Measurements from ENCODE around the gene UHRF1. TPM values are rescaled to one million over a fixed set of nuclear protein-coding genes. Genes with fewer than 3 reads are reported as not detected.

Gene UHRF1
- polyA plus RNA-seq, 1 of the 3 experiments (the other 2 are of a cell fraction): 43.4 TPM

DNA sequence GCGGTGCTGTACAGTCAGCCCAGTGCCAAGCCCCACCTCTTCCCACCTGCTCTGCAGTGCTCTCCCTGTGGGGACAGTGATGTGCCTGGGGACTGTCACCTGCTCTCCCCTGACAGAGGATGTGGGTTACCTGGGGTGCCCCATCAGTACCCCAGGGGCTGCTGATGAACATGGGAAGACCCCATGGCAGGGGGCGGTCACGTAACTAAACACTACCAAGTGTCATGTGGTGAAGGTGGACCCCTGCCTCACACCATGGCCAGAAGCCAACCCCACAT is 72.3 kb downstream of the UHRF1 start:
- Histone ChIP-seq H3K4me3 (ENCODE audit: low read depth in 2 of 2, low read length in 1 of 2) (no peak overlapping the region), H3K79me2 (ENCODE audit: insufficient read depth) (peaks cover 98% of the 10 kb centered on the region), H3K36me3 (replicated peaks in 1 of 2; ENCODE audit: control insufficient read depth in 1 of 2, insufficient read depth in 2 of 2, low read length in 1 of 2) (no peaks in the 10 kb centered on the region), H3K4me1 (ENCODE audit: control insufficient read depth in 1 of 2, insufficient read depth in 2 of 2, low read depth in 1 of 2, low read length in 1 of 2) (peaks cover 24 to 45% of the 10 kb centered on the region in 2 experiments), H2AFZ (ENCODE audit: low read depth) (no peak overlapping the region), H3K27me3 (ENCODE audit: insufficient read depth) (no peaks in the 10 kb centered on the region), H3F3A (replicated peaks; ENCODE audit: insufficient read depth) (peaks cover 16% of the 10 kb centered on the region), H3K9ac (no peak overlapping the region), H3K9me2 (no peaks in the 10 kb centered on the region), H4K20me1 (ENCODE audit: insufficient read depth) (peaks cover 70% of the 10 kb centered on the region), H3K9me3 (no peaks in the 10 kb centered on the region), H3K27ac (ENCODE audit: low read depth in 2 of 2, low read length in 1 of 2) (no peak overlapping the region), H3K4me2 (no peak overlapping the region)
- DNase-seq: peak; percentile 24
- TF ChIP-seq, protein P1, sequence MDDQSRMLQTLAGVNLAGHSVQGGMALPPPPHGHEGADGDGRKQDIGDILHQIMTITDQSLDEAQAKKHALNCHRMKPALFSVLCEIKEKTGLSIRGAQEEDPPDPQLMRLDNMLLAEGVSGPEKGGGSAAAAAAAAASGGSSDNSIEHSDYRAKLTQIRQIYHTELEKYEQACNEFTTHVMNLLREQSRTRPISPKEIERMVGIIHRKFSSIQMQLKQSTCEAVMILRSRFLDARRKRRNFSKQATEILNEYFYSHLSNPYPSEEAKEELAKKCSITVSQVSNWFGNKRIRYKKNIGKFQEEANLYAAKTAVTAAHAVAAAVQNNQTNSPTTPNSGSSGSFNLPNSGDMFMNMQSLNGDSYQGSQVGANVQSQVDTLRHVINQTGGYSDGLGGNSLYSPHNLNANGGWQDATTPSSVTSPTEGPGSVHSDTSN (IDR thresholded peaks at IDR 0.05): no peak
- TF ChIP-seq MEF2A (IDR thresholded peaks at IDR 0.05; ENCODE audit: borderline replicate concordance, low read depth) (no peak), RFX5 (IDR thresholded peaks at IDR 0.05; ENCODE audit: low read length) (no peak), MXI1 (IDR thresholded peaks at IDR 0.05; ENCODE audit: low read depth, low read length) (no peak), NFIC (IDR thresholded peaks at IDR 0.05; ENCODE audit: borderline replicate concordance) (no peak), ELF1 (IDR thresholded peaks at IDR 0.05) (no peak)
- TF ChIP-seq, protein P2, sequence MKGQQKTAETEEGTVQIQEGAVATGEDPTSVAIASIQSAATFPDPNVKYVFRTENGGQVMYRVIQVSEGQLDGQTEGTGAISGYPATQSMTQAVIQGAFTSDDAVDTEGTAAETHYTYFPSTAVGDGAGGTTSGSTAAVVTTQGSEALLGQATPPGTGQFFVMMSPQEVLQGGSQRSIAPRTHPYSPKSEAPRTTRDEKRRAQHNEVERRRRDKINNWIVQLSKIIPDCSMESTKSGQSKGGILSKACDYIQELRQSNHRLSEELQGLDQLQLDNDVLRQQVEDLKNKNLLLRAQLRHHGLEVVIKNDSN (IDR thresholded peaks at IDR 0.05; ENCODE audit: borderline replicate concordance, low read depth): no peak
- WGBS (ENCODE audit: low lambda C conversion rate): 93% methylated on average over 3 of the region's 3 CpGs
- CTCF ChIA-PET: interaction anchor here (4.7 kb wide), 1 partner anchor 49 kb away, joined by 34 read pairs; no protein-coding TSS in a partner anchor
- POLR2A ChIA-PET: no interaction called here

DNA sequence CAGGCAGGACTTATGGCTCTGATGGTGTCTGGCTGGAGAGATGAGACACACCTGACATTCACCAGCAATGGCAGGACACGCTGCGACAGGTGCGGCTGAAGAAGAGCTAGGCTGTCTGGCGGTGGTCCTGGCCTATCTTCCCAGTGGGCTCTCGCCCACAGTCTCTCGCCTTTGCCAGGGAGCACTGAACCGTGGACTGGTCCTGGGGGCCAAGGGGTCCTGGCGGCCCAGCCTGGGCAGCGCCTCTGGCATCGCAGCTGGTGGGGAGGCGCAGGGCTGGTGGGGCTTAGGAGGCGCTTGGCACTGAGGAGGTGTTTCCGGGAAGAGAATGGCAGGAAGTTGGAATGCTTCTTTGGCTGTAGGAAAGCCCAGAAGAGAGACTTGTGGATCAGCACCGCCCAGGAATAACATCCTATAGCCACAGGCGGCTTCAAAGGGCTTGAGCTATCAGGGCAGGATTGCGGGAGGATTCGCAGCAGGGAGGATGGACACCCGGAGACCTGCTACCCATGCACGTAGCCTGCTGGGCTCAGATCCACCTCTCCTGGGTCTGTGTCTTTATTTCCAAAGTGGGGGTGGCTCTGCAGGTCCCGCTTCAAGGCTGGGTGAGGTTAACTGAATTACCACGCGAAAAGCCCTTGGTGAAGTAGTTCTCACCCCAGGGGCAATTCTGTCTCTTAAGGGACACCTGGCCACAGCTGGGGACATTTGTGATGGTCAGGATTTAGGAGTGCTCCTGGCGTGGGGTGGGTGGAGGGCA is 74.2 kb downstream of the UHRF1 start:
- H3K4me1 ChIP-seq (ENCODE audit: control insufficient read depth in 1 of 2, insufficient read depth in 2 of 2, low read depth in 1 of 2, low read length in 1 of 2): peaks cover 13 to 41% of the 10 kb centered on the region in 2 experiments; a peak in 2 of 4 replicates
- no peak overlapping the region for H3K4me2 ChIP-seq
- no peak overlapping the region for H3K9ac ChIP-seq
- no peaks in the 10 kb centered on the region for H3K9me3 ChIP-seq
- peaks cover 99% of the 10 kb centered on the region for H3K79me2 ChIP-seq (ENCODE audit: insufficient read depth)
- H3K9me2 ChIP-seq: no peaks in the 10 kb centered on the region
- ChIA-PET POLR2A (interaction anchor here (0.7 kb wide), 1 partner anchor 75 kb away, joined by 4 read pairs; no protein-coding TSS in a partner anchor), CTCF (interaction anchor here (0.6 to 1.1 kb wide), 3 partner anchors 9 to 48 kb away, joined by 3 read pairs; no protein-coding TSS in a partner anchor)
- peaks cover 2% of the 10 kb centered on the region for H3F3A ChIP-seq (replicated peaks; ENCODE audit: insufficient read depth)
- no peaks in the 10 kb centered on the region for H3K27me3 ChIP-seq (ENCODE audit: insufficient read depth)
- H3K4me3 ChIP-seq (ENCODE audit: low read depth in 2 of 2, low read length in 1 of 2): no peak overlapping the region
- H3K36me3 ChIP-seq (replicated peaks in 1 of 2; ENCODE audit: control insufficient read depth in 1 of 2, insufficient read depth in 2 of 2, low read length in 1 of 2): no peaks in the 10 kb centered on the region
- no peak overlapping the region for H3K27ac ChIP-seq (ENCODE audit: low read depth in 2 of 2, low read length in 1 of 2)
- H2AFZ ChIP-seq (ENCODE audit: low read depth): no peak overlapping the region
- 96% methylated on average over 9 of the region's 23 CpGs for WGBS (ENCODE audit: low lambda C conversion rate)
- no peak for DNase-seq
- H4K20me1 ChIP-seq (ENCODE audit: insufficient read depth): peaks cover 80% of the 10 kb centered on the region
- TF ChIP-seq, protein P3, sequence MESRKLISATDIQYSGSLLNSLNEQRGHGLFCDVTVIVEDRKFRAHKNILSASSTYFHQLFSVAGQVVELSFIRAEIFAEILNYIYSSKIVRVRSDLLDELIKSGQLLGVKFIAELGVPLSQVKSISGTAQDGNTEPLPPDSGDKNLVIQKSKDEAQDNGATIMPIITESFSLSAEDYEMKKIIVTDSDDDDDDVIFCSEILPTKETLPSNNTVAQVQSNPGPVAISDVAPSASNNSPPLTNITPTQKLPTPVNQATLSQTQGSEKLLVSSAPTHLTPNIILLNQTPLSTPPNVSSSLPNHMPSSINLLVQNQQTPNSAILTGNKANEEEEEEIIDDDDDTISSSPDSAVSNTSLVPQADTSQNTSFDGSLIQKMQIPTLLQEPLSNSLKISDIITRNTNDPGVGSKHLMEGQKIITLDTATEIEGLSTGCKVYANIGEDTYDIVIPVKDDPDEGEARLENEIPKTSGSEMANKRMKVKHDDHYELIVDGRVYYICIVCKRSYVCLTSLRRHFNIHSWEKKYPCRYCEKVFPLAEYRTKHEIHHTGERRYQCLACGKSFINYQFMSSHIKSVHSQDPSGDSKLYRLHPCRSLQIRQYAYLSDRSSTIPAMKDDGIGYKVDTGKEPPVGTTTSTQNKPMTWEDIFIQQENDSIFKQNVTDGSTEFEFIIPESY (IDR thresholded peaks at IDR 0.05; ENCODE audit: borderline replicate concordance, low read depth): no peak
- no peak for TF ChIP-seq YY1 (IDR thresholded peaks at IDR 0.05; ENCODE audit: low read depth)
- no peak for TF ChIP-seq FOSL2 (IDR thresholded peaks at IDR 0.05; ENCODE audit: borderline replicate concordance, low read depth)
- no peak for TF ChIP-seq RFX5 (IDR thresholded peaks at IDR 0.05; ENCODE audit: low read length)
- no peak for TF ChIP-seq MEF2A (IDR thresholded peaks at IDR 0.05; ENCODE audit: borderline replicate concordance, low read depth)
- TF ChIP-seq, protein P4, sequence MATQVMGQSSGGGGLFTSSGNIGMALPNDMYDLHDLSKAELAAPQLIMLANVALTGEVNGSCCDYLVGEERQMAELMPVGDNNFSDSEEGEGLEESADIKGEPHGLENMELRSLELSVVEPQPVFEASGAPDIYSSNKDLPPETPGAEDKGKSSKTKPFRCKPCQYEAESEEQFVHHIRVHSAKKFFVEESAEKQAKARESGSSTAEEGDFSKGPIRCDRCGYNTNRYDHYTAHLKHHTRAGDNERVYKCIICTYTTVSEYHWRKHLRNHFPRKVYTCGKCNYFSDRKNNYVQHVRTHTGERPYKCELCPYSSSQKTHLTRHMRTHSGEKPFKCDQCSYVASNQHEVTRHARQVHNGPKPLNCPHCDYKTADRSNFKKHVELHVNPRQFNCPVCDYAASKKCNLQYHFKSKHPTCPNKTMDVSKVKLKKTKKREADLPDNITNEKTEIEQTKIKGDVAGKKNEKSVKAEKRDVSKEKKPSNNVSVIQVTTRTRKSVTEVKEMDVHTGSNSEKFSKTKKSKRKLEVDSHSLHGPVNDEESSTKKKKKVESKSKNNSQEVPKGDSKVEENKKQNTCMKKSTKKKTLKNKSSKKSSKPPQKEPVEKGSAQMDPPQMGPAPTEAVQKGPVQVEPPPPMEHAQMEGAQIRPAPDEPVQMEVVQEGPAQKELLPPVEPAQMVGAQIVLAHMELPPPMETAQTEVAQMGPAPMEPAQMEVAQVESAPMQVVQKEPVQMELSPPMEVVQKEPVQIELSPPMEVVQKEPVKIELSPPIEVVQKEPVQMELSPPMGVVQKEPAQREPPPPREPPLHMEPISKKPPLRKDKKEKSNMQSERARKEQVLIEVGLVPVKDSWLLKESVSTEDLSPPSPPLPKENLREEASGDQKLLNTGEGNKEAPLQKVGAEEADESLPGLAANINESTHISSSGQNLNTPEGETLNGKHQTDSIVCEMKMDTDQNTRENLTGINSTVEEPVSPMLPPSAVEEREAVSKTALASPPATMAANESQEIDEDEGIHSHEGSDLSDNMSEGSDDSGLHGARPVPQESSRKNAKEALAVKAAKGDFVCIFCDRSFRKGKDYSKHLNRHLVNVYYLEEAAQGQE (IDR thresholded peaks at IDR 0.05; ENCODE audit: low read depth, low read length): no peak
- TF ChIP-seq, protein P5, sequence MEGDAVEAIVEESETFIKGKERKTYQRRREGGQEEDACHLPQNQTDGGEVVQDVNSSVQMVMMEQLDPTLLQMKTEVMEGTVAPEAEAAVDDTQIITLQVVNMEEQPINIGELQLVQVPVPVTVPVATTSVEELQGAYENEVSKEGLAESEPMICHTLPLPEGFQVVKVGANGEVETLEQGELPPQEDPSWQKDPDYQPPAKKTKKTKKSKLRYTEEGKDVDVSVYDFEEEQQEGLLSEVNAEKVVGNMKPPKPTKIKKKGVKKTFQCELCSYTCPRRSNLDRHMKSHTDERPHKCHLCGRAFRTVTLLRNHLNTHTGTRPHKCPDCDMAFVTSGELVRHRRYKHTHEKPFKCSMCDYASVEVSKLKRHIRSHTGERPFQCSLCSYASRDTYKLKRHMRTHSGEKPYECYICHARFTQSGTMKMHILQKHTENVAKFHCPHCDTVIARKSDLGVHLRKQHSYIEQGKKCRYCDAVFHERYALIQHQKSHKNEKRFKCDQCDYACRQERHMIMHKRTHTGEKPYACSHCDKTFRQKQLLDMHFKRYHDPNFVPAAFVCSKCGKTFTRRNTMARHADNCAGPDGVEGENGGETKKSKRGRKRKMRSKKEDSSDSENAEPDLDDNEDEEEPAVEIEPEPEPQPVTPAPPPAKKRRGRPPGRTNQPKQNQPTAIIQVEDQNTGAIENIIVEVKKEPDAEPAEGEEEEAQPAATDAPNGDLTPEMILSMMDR (IDR thresholded peaks at IDR 0.05): no peak
- TF ChIP-seq, protein P6, sequence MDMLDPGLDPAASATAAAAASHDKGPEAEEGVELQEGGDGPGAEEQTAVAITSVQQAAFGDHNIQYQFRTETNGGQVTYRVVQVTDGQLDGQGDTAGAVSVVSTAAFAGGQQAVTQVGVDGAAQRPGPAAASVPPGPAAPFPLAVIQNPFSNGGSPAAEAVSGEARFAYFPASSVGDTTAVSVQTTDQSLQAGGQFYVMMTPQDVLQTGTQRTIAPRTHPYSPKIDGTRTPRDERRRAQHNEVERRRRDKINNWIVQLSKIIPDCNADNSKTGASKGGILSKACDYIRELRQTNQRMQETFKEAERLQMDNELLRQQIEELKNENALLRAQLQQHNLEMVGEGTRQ (IDR thresholded peaks at IDR 0.05; ENCODE audit: borderline replicate concordance, low read depth, low read length): no peak
- no peak for TF ChIP-seq NRF1 (IDR thresholded peaks at IDR 0.05; ENCODE audit: low read depth, low read length)
- TF ChIP-seq NFIC (IDR thresholded peaks at IDR 0.05; ENCODE audit: borderline replicate concordance): no peak
- TF ChIP-seq ELF1 (IDR thresholded peaks at IDR 0.05): no peak
- TF ChIP-seq RCOR1 (IDR thresholded peaks at IDR 0.05; ENCODE audit: low read length): no peak
- TF ChIP-seq JUND (IDR thresholded peaks at IDR 0.05): no peak

Measured in SK-N-SH (cell line).